NOMO-1 treated with dmso at 0.1 percent for 144 hours (cell line): ENCODE measurements around the gene WASHC1.
"Not testable (repeated sequence)": the region's sequence is repeated elsewhere in the genome, so short reads cannot be mapped to it uniquely, and the experiment has no call there.

Experiments
- DNase-seq: peaks from one replicate; lab custom pipeline; 2025; ENCODE audit not compliant: unreplicated experiment; lab: John Stamatoyannopoulos, UW

Gene WASHC1, protein sequence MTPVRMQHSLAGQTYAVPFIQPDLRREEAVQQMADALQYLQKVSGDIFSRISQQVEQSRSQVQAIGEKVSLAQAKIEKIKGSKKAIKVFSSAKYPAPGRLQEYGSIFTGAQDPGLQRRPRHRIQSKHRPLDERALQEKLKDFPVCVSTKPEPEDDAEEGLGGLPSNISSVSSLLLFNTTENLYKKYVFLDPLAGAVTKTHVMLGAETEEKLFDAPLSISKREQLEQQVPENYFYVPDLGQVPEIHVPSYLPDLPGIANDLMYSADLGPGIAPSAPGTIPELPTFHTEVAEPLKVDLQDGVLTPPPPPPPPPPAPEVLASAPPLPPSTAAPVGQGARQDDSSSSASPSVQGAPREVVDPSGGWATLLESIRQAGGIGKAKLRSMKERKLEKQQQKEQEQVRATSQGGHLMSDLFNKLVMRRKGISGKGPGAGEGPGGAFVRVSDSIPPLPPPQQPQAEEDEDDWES

GRCh38 chr9:29356-29755 lies at the start of gene WASHC1:
Gene WASHC1, minus strand, starts transcription at chr9:29456. Its CDS starts 4,457 bp downstream, at chr9:24999.
- not testable (repeated sequence) for DNase-seq

GRCh38 chr9:78333-78732 lies 49.1 kb upstream of the WASHC1 start:
- DNase-seq: not testable (repeated sequence)

DNA sequence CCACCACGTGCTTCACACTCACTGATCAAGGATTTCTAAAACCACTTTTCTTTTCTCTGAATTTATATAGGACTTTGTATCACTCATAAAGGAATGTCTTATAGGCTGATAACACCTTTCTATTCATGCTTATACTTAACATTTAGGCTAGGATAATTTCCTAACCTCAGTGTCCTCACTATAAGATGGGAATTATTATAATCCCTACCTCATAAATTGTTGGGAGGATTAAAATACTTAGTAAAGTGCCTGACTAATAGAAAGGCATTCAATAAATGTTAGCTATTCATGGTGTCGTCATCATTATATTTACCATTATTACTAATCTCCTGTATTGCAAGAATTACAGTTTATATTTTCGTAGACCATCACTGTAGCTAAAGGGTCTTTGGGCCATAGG lies 47.1 kb upstream of the WASHC1 start:
- DNase-seq: not testable (repeated sequence)

- not testable (repeated sequence) for DNase-seq
Measured at GRCh38 chr9:73900-74525, 44.8 kb upstream of the WASHC1 start.

- DNase-seq: not testable (repeated sequence)
Measured at GRCh38 chr9:73076-73899, 44.0 kb upstream of the WASHC1 start.

DNA sequence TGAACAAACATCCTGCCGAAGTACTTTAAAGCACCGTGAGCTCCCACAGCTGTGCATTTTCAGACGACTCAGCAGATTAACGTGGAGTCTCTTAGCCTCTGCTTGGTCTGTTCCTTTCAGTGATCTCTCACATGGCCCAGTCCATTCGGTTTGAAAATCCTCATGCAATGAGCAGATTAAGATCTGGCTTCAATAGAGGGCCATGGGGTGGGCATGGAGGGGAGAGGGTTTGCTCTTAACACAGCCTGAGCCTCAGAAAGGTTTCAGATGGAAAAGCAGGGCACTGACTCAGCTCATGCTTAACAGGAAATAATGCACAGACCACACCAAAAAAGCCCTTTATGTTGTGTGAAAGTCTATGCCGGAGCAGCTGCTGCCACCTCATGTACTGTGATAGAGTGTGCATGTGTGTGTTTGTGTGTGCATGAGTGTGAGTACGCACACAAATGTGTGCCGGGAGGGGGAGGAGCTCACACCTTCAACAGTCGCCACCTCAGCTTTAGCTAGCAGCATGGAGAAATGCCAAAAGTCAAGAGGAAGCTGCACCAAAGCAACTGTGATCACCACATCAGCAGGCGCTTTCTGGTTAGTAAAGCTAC lies 33.9 kb upstream of the WASHC1 start:
- DNase-seq: not testable (repeated sequence)

GRCh38 chr9:52678-53077 lies 23.4 kb upstream of the WASHC1 start:
- DNase-seq: not testable (repeated sequence)

- not testable (repeated sequence) for DNase-seq
Measured at GRCh38 chr9:48190-48842, 19.1 kb upstream of the WASHC1 start.

GRCh38 chr9:46639-47271 lies 17.5 kb upstream of the WASHC1 start:
- not testable (repeated sequence) for DNase-seq

DNA sequence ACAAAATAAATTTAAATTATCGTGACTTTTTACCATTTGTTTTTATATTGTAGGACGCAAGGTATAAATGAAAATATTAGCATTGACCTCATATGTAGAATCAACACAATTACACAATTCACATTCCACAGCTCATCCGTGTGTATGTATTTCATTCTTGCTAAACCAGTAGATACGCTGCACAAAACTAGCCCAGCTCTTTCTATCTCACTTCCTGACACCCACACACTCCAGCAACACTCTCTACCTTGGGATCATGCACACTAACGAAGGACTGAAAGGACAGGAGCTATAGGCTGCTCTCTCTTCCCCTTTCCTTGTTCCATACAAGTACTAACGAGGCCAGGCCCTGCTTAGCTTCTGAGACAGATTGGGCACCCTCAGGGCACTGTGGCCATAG lies 16.9 kb upstream of the WASHC1 start:
- DNase-seq: not testable (repeated sequence)

- not testable (repeated sequence) for DNase-seq
Measured at GRCh38 chr9:45180-45878, 16.1 kb upstream of the WASHC1 start.

DNA sequence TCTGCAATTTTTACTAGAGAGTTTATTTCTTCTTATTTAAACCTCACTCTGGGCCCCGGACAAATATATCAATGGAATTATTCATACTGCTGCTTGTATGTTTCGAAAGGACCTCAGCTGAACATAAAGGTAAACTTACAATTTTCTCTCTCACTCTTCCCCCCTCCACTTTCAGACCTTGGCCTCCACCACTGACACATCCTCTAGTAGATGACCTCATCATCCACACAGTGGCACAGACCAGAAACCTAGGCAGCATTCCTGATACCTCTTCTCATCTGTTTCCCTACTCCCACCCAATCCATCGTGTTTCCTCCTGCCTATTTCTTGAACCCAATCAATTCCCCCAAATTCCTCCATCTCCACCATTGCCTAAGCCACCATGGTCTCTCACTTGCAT lies 15.2 kb upstream of the WASHC1 start:
- DNase-seq: not testable (repeated sequence)

- DNase-seq: not testable (repeated sequence)
Measured at GRCh38 chr9:43636-44035, 14.4 kb upstream of the WASHC1 start.

GRCh38 chr9:43116-43515 lies 13.9 kb upstream of the WASHC1 start:
- DNase-seq: not testable (repeated sequence)

- not testable (repeated sequence) for DNase-seq
Measured at GRCh38 chr9:41819-42218, 12.6 kb upstream of the WASHC1 start.

DNA sequence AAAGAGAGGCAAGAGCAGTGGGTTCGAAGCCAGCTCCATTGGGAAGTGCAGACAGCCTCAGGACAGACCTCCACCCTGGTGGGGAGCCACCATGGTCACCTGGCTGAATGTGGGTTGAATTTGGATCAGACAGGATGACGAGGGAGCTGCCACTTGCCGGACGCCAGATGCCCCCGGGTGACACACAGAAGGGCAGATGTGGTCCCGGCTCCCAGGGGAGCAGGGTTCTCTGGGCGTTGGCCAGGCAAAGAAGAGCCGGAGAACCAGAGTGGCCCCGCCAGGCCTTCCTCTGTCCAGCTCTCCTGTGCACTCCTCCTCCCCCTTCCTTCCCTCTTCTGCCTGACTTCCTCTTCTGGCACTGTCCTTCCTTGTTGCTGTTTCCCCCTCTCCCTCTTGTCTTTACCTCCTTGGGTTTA lies 12.0 kb upstream of the WASHC1 start:
- not testable (repeated sequence) for DNase-seq

DNA sequence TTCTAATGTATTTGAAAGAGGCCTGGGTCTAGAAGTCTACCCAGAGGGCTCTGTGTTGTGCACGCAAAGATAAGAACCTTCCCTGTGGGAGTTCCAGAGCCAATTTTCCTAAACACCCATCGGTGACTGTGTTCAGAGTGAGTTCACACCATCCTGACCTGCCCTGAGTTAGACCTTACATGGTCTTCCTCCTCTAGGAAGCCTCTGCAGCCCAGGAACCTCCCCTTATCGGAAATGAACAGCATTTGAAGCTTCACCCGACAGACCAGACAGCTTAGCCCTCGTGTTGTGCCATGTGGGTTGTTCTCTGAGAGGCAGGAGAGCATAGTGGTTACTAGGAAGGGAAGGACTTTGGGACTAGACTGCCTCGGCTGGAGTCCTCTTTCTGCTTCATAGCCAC lies 3.1 kb upstream of the WASHC1 start:
- DNase-seq: not testable (repeated sequence)

GRCh38 chr9:28775-29174 lies 481 bp downstream of the WASHC1 start:
- DNase-seq: not testable (repeated sequence)

- not testable (repeated sequence) for DNase-seq
Measured at GRCh38 chr9:21621-22020, 7.6 kb downstream of the WASHC1 start.
